ENCODE measurements around the gene FSIP1. TPM values are rescaled to one million over a fixed set of nuclear protein-coding genes. Genes with fewer than 3 reads are reported as not detected.

The FSIP1 gene
- total and polyA plus RNA-seq, 9 of the 15 experiments (the other 6 are each of a cell fraction or from before 2014, with no cell fraction given): 0.07 to 0.51 (median 0.29) TPM

DNA sequence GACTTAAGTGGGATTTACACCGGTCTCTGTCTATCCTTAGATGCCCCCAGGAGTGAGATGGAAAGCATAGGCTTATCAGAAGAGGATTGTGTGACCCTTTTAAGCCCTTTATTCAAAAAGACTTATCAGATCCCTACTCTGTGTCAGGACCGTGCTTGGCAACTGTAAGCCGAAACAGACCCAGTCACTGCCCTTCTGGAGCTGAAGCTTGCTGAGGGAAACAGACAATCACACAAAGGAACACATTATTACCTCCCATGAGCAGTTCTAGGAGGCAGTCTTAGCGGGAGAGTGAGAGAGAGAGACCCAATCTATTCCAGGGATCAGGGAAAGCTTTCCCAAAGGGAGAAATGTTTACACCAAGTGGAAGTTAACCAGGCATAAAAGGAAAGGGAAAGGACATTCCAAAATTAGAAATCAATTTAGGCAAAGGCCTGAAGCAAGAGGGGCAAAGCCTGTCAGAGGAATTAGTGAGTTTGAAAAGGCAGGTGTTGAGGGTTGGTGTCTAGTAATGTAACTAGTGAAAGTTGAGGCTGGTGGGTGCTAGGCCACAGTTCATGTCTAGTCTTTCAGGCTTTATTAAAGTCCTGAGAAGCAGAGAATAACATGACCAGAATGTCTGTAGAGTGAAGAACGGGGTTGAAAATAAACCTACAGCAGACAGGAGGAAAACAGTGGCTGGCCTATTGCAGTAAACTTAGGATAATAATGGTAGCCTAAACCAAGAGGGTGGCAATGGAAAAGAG, 115.1 kb downstream of the FSIP1 start:
- DNase-seq (ENCODE audit: extremely low read depth in 1 of 4, low spot score in 3 of 4): no peak
- intact Hi-C loops (cut with micrococcal nuclease): no loop called here
- Histone ChIP-seq H3K9me1 (ENCODE audit: control insufficient read depth, insufficient read depth, low read length) (no peaks in the 10 kb centered on the region), H3K9me3 (replicated peaks; ENCODE audit: control insufficient read depth, insufficient read depth, low read depth, low read length) (no peaks in the 10 kb centered on the region), H3K9ac (ENCODE audit: insufficient read depth in 1 of 2, low read depth in 2 of 2, low read length in 2 of 2) (no peak overlapping the region), H3K4me2 (ENCODE audit: insufficient read depth, low read length) (no peak overlapping the region), H3K79me2 (ENCODE audit: control insufficient read depth, insufficient read depth, low read length) (no peaks in the 10 kb centered on the region), H3K36me3 (ENCODE audit: control insufficient read depth, insufficient read depth, low read length) (no peaks in the 10 kb centered on the region), H3K27ac (ENCODE audit: extremely low read depth, low read depth, low read length) (no peak overlapping the region), H3K27me3 (ENCODE audit: control insufficient read depth in 2 of 2, insufficient read depth in 2 of 2, low read length in 2 of 2) (peaks cover 4 to 5% of the 10 kb centered on the region in 2 experiments; a peak in 1 of 5 replicates), H3K4me3 (no peak overlapping the region), H4K20me1 (replicated peaks; ENCODE audit: control insufficient read depth, insufficient read depth, low read length) (no peaks in the 10 kb centered on the region), H2AFZ (ENCODE audit: low read depth, low read length) (peak overlapping the region; percentile 6; the same call in 1 of the 2 replicates), H3K4me1 (replicated peaks in 1 of 2; ENCODE audit: control insufficient read depth in 2 of 2, insufficient read depth in 2 of 2, low read length in 2 of 2) (no peaks in the 10 kb centered on the region)
- POLR2A ChIA-PET: interaction anchor here (0.5 to 0.7 kb wide), 2 partner anchors 46 to 407 kb away, joined by 3 read pairs; no protein-coding TSS in a partner anchor
- in situ Hi-C loops (cut with MboI): no loop called here
- 13% methylated on average over 5 of the region's 5 CpGs for WGBS (ENCODE audit: insufficient coverage, low coverage, missing lambda C conversion rate)
- FAIRE-seq: no peak
- no peak for ATAC-seq
- no TSS peak for BruUV-seq (replicated peaks)
- CTCF ChIA-PET (ENCODE audit: low intra/inter-chr PET ratio): no interaction called here
- TF ChIP-seq ELF2 (CRISPR knock-in tag; IDR thresholded peaks at IDR 0.05): no peak
- no peak for TF ChIP-seq EHMT2 (IDR thresholded peaks at IDR 0.05)
- no peak for TF ChIP-seq TGIF2 (CRISPR knock-in tag; IDR thresholded peaks at IDR 0.05)
- TF ChIP-seq JUN (IDR thresholded peaks at IDR 0.05; ENCODE audit: borderline replicate concordance, low read depth, low read length): no peak
- TF ChIP-seq JUN (CRISPR knock-in tag; IDR thresholded peaks at IDR 0.05; ENCODE audit: borderline replicate concordance): no peak
- TF ChIP-seq, protein P1, sequence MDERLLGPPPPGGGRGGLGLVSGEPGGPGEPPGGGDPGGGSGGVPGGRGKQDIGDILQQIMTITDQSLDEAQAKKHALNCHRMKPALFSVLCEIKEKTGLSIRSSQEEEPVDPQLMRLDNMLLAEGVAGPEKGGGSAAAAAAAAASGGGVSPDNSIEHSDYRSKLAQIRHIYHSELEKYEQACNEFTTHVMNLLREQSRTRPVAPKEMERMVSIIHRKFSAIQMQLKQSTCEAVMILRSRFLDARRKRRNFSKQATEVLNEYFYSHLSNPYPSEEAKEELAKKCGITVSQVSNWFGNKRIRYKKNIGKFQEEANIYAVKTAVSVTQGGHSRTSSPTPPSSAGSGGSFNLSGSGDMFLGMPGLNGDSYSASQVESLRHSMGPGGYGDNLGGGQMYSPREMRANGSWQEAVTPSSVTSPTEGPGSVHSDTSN (CRISPR knock-in tag; IDR thresholded peaks at IDR 0.05; ENCODE audit: low read depth): no peak
- TF ChIP-seq, protein P1 (tag; conservative IDR thresholded peaks at IDR 0.05; ENCODE audit: low read depth): no peak
- no peak for TF ChIP-seq ZZZ3 (IDR thresholded peaks at IDR 0.05)
- TF ChIP-seq LEF1 (IDR thresholded peaks at IDR 0.05): no peak
- TF ChIP-seq CBX5 (IDR thresholded peaks at IDR 0.05; ENCODE audit: borderline replicate concordance, low read depth): no peak
- no peak for TF ChIP-seq ETS2 (tag; IDR thresholded peaks at IDR 0.05; ENCODE audit: borderline replicate concordance, poor library complexity, severe bottlenecking)
- TF ChIP-seq ZNF764 (CRISPR knock-in tag; IDR thresholded peaks at IDR 0.05; ENCODE audit: low read depth): no peak
- no peak for TF ChIP-seq SPI1 (IDR thresholded peaks at IDR 0.05; ENCODE audit: borderline replicate concordance, low read depth, low read length)
- TF ChIP-seq PYGO2 (tag; IDR thresholded peaks at IDR 0.05): no peak
- TF ChIP-seq, protein P2, sequence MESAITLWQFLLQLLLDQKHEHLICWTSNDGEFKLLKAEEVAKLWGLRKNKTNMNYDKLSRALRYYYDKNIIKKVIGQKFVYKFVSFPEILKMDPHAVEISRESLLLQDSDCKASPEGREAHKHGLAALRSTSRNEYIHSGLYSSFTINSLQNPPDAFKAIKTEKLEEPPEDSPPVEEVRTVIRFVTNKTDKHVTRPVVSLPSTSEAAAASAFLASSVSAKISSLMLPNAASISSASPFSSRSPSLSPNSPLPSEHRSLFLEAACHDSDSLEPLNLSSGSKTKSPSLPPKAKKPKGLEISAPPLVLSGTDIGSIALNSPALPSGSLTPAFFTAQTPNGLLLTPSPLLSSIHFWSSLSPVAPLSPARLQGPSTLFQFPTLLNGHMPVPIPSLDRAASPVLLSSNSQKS (CRISPR knock-in tag; IDR thresholded peaks at IDR 0.05): no peak
- no peak for TF ChIP-seq CREM (IDR thresholded peaks at IDR 0.05; ENCODE audit: low read depth)
- TF ChIP-seq, protein P3, sequence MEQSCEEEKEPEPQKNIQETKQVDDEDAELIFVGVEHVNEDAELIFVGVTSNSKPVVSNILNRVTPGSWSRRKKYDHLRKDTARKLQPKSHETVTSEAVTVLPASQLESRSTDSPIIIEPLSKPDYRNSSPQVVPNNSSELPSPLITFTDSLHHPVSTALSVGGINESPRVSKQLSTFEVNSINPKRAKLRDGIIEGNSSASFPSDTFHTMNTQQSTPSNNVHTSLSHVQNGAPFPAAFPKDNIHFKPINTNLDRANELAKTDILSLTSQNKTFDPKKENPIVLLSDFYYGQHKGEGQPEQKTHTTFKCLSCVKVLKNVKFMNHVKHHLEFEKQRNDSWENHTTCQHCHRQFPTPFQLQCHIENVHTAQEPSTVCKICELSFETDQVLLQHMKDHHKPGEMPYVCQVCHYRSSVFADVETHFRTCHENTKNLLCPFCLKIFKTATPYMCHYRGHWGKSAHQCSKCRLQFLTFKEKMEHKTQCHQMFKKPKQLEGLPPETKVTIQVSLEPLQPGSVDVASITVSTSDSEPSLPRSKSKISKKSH (CRISPR knock-in tag; IDR thresholded peaks at IDR 0.05): no peak
- no peak for TF ChIP-seq NR2C1 (IDR thresholded peaks at IDR 0.05)
- TF ChIP-seq NR2C1 (tag; IDR thresholded peaks at IDR 0.05): no peak

Measured in K562 (cell line).